H1 (cell line): ENCODE results near the gene MRPL39. TPM values are rescaled to one million over a fixed set of nuclear protein-coding genes. Genes with fewer than 3 reads are reported as not detected.

Source experiments
- CTCF ChIA-PET: fragments of 300-600 bp; sonication (Branson Sonifier 250); formaldehyde crosslinking; loops from one replicate; lab custom pipeline; 2021; ENCODE audit not compliant: partially characterized antibody; lab: Charles Lee
- POLR2A ChIA-PET: fragments of 300-600 bp; sonication (Branson Sonifier 250); formaldehyde crosslinking; loops from one replicate; lab custom pipeline; 2021; ENCODE audit warnings: inconsistent platforms; ENCODE audit not compliant: partially characterized antibody; lab: Charles Lee
- DNase-seq, 2 experiments: peaks; one replicate each; pipeline versions ENCODE4 v3.0.0 to v3.0.0-alpha.2; 2010 to 2022; ENCODE audit warnings: low spot score in 2 of 2, low read depth in 1 of 2, mixed read lengths in 1 of 2
- FAIRE-seq: peaks from 2 replicates; lab custom pipeline; 2011; peaks lifted over from hg19 to GRCh38; lab: Jason Lieb, UNC
- H2AFZ ChIP-seq: 2 replicates; pipeline ENCODE4 v1.8.1; 2012; ENCODE audit warnings: low read length, inconsistent platforms
- H2AK5ac ChIP-seq: 2 replicates; pipeline ENCODE4 v1.6.1; 2013; ENCODE audit warnings: low read depth, low read length
- H2BK120ac ChIP-seq: replicated peaks from 2 replicates; pipeline ENCODE3; 2013; ENCODE audit warnings: low read depth, low read length, inconsistent platforms
- H2BK12ac ChIP-seq: 2 replicates; pipeline ENCODE4 v1.6.1; 2013; ENCODE audit warnings: low read depth, low read length
- H2BK15ac ChIP-seq: 2 replicates; pipeline ENCODE4 v1.6.1; 2013; ENCODE audit warnings: low read length
- H2BK20ac ChIP-seq: 2 replicates; pipeline ENCODE4 v1.6.1; 2013; ENCODE audit warnings: low read length
- H2BK5ac ChIP-seq: 2 replicates; pipeline ENCODE4 v1.6.1; 2013; ENCODE audit warnings: low read depth, low read length
- H3K14ac ChIP-seq: 2 replicates; pipeline ENCODE4 v1.6.1; 2013; ENCODE audit warnings: inconsistent platforms; ENCODE audit not compliant: insufficient read length
- H3K18ac ChIP-seq: 2 replicates; pipeline ENCODE4 v1.6.1; 2013; ENCODE audit warnings: low read length; ENCODE audit errors: extremely low read depth
- H3K23ac ChIP-seq: 2 replicates; pipeline ENCODE4 v1.6.1; 2013; ENCODE audit warnings: inconsistent platforms; ENCODE audit not compliant: insufficient read length
- H3K23me2 ChIP-seq: 2 replicates; pipeline ENCODE4 v1.6.1; 2013; ENCODE audit warnings: low read depth, low read length
- H3K27ac ChIP-seq: 2 replicates; pipeline ENCODE4 v1.6.1; 2011; ENCODE audit warnings: low read depth, low read length, inconsistent platforms
- H3K27me3 ChIP-seq, 4 experiments: replicated peaks in 1 of 4; 1 replicate in 1 of 4; 2 replicates in 3 of 4; pipeline versions ENCODE4 v1.6.1 to v1.8.1; 2011 to 2013; ENCODE audit warnings: low read length in 3 of 4, mild to moderate bottlenecking in 3 of 4, inconsistent platforms in 2 of 4, mixed read lengths in 2 of 4, moderate library complexity in 1 of 4; ENCODE audit not compliant: control insufficient read depth in 3 of 4, insufficient read depth in 3 of 4; ENCODE audit errors: extremely low read depth in 1 of 4
- H3K36me3 ChIP-seq, 4 experiments: 2 replicates each; pipeline versions ENCODE4 v1.6.1 to v1.8.1; 2011 to 2013; ENCODE audit warnings: mild to moderate bottlenecking in 4 of 4, low read length in 3 of 4, moderate library complexity in 2 of 4, control low read depth in 1 of 4, inconsistent platforms in 1 of 4; ENCODE audit not compliant: insufficient read depth in 4 of 4, control insufficient read depth in 2 of 4
- H3K4ac ChIP-seq: replicated peaks from 2 replicates; pipeline ENCODE3; 2013; ENCODE audit warnings: low read length, low read depth, mixed read lengths, inconsistent platforms; ENCODE audit not compliant: insufficient read length
- H3K4me1 ChIP-seq, 4 experiments: replicated peaks in 1 of 4; 1 replicate in 1 of 4; 2 replicates in 3 of 4; pipeline versions ENCODE4 v1.6.1 to v1.8.1; 2011 to 2013; ENCODE audit warnings: low read length in 3 of 4, inconsistent platforms in 2 of 4, mixed read lengths in 1 of 4; ENCODE audit not compliant: insufficient read depth in 4 of 4, control insufficient read depth in 3 of 4
- H3K4me2 ChIP-seq, 2 experiments: 2 replicates each; pipeline versions ENCODE4 v1.6.1 to v1.8.1; 2011 to 2013; ENCODE audit warnings: low read depth in 2 of 2, low read length in 2 of 2, control low read depth in 1 of 2, inconsistent platforms in 1 of 2, mild to moderate bottlenecking in 1 of 2; ENCODE audit not compliant: insufficient read depth in 1 of 2
- H3K4me3 ChIP-seq, 4 experiments: fragments of 200-600, 300-600 bp in 1 of 4; sonication (generic), shearing (Covaris generic), sonication (Bioruptor Twin) in 1 of 4; 2 replicates each; pipeline versions ENCODE4 v1.5.1 to v1.8.1; 2011 to 2016; ENCODE audit warnings: low read length in 4 of 4, low read depth in 3 of 4, control low read depth in 2 of 4, inconsistent platforms in 2 of 4, mild to moderate bottlenecking in 2 of 4, mixed read lengths in 1 of 4, moderate library complexity in 1 of 4; ENCODE audit not compliant: insufficient read depth in 2 of 4; ENCODE audit errors: extremely low read depth in 1 of 4
- H3K56ac ChIP-seq: replicated peaks from 2 replicates; pipeline ENCODE3; 2013; ENCODE audit warnings: low read depth, mild to moderate bottlenecking, mixed read lengths, low read length, inconsistent platforms; ENCODE audit not compliant: insufficient read length
- H3K79me1 ChIP-seq: 2 replicates; pipeline ENCODE4 v1.6.1; 2013; ENCODE audit warnings: low read depth, low read length, control low read depth
- H3K79me2 ChIP-seq, 2 experiments: 2 replicates each; pipeline versions ENCODE4 v1.6.1 to v1.8.1; 2012 to 2013; ENCODE audit warnings: low read length in 2 of 2, mild to moderate bottlenecking in 2 of 2, inconsistent platforms in 1 of 2; ENCODE audit not compliant: insufficient read depth in 2 of 2, control insufficient read depth in 1 of 2
- H3K9ac ChIP-seq, 4 experiments: replicated peaks in 1 of 4; 1 replicate in 1 of 4; 2 replicates in 3 of 4; pipeline versions ENCODE4 v1.6.1 to v1.8.1; 2011 to 2013; ENCODE audit warnings: low read depth in 3 of 4, low read length in 3 of 4, control low read depth in 2 of 4, mild to moderate bottlenecking in 2 of 4, moderate library complexity in 2 of 4, inconsistent platforms in 1 of 4; ENCODE audit errors: extremely low read depth in 1 of 4
- H3K9me3 ChIP-seq, 2 experiments: 2 replicates each; pipeline versions ENCODE4 v1.6.1 to v1.8.1; 2012 to 2013; ENCODE audit warnings: mild to moderate bottlenecking in 2 of 2, moderate library complexity in 2 of 2, control low read depth in 1 of 2, inconsistent platforms in 1 of 2, low read depth in 1 of 2, low read length in 1 of 2, mixed read lengths in 1 of 2; ENCODE audit not compliant: insufficient read depth in 2 of 2
- H4K20me1 ChIP-seq, 2 experiments: replicated peaks in 1 of 2; 2 replicates each; pipeline versions ENCODE3 to v1.8.1; 2011 to 2013; ENCODE audit warnings: inconsistent platforms in 2 of 2, low read length in 2 of 2, mild to moderate bottlenecking in 1 of 2; ENCODE audit not compliant: insufficient read depth in 2 of 2, control insufficient read depth in 1 of 2
- H4K5ac ChIP-seq: 2 replicates; pipeline ENCODE4 v1.6.1; 2013; ENCODE audit warnings: low read length, low read depth, mixed read lengths, inconsistent platforms; ENCODE audit not compliant: insufficient read length
- H4K8ac ChIP-seq: 2 replicates; pipeline ENCODE4 v1.8.0; 2013; ENCODE audit warnings: mild to moderate bottlenecking, moderate library complexity, low read length, inconsistent platforms; ENCODE audit not compliant: insufficient read depth; ENCODE audit errors: extremely low read depth
- H4K91ac ChIP-seq: replicated peaks from 2 replicates; pipeline ENCODE3; 2013; ENCODE audit warnings: low read length, mixed read lengths, inconsistent platforms; ENCODE audit not compliant: insufficient read length
- CTBP2 ChIP-seq: IDR thresholded peaks from 2 replicates; pipeline ENCODE4 v1.7.0; 2011; ENCODE audit warnings: borderline replicate concordance, mild to moderate bottlenecking, moderate library complexity, mixed read lengths, low read length; ENCODE audit not compliant: insufficient read depth, insufficient read length
- EP300 ChIP-seq, 2 experiments: IDR thresholded peaks; 1 replicate in 1 of 2; 2 replicates in 1 of 2; pipeline ENCODE4 v1.6.1; 2011 to 2012; ENCODE audit warnings: low read depth in 2 of 2, low read length in 2 of 2, mild to moderate bottlenecking in 2 of 2, borderline replicate concordance in 1 of 2, inconsistent platforms in 1 of 2, moderate library complexity in 1 of 2
- HDAC2 ChIP-seq, 2 experiments: fragments of 300-600 bp in 1 of 2; sonication (generic) in 1 of 2; IDR thresholded peaks; 2 replicates each; pipeline ENCODE4 v1.6.1; 2011 to 2012; ENCODE audit warnings: low read depth in 2 of 2, low read length in 2 of 2, mild to moderate bottlenecking in 2 of 2, moderate library complexity in 2 of 2, borderline replicate concordance in 1 of 2, inconsistent platforms in 1 of 2
- JUND ChIP-seq: IDR thresholded peaks from 2 replicates; pipeline ENCODE4 v1.6.1; 2011; ENCODE audit warnings: mild to moderate bottlenecking, improper control_type of control experiment, low read length
- NRF1 ChIP-seq: IDR thresholded peaks from 2 replicates; pipeline ENCODE4 v1.6.1; 2011; ENCODE audit warnings: mild to moderate bottlenecking, low read depth, low read length, improper control_type of control experiment
- POLR2AphosphoS5 ChIP-seq: IDR thresholded peaks from 2 replicates; pipeline ENCODE4 v1.6.1; 2011; ENCODE audit warnings: low read depth, low read length
- RAD21 ChIP-seq, 2 experiments: IDR thresholded peaks in 1 of 2; conservative IDR thresholded peaks in 1 of 2; 2 replicates each; pipeline ENCODE4 v1.6.1; 2011; ENCODE audit warnings: low read depth in 2 of 2, low read length in 2 of 2, improper control_type of control experiment in 1 of 2, inconsistent platforms in 1 of 2, mild to moderate bottlenecking in 1 of 2, moderate library complexity in 1 of 2
- TBP ChIP-seq: IDR thresholded peaks from 2 replicates; pipeline ENCODE4 v1.6.1; 2011; ENCODE audit warnings: low read depth, low read length, improper control_type of control experiment
- TCF12 ChIP-seq: IDR thresholded peaks from 2 replicates; pipeline ENCODE4 v1.6.1; 2011; ENCODE audit warnings: low read depth, mild to moderate bottlenecking, low read length
- TEAD4 ChIP-seq: IDR thresholded peaks from 2 replicates; pipeline ENCODE4 v1.6.1; 2012; ENCODE audit warnings: low read depth, low read length, inconsistent platforms, mixed read lengths
- ZNF274 ChIP-seq: IDR thresholded peaks from 2 replicates; pipeline ENCODE4 v1.7.0; 2012; ENCODE audit warnings: low read length, borderline replicate concordance; ENCODE audit errors: extremely low read depth
- WGBS, 2 experiments: shearing (Covaris generic) in 1 of 2; methylation state at CpG; one replicate each; pipeline versions ENCODE4 v1.1.6 to v1.1.7; 2013 to 2015; ENCODE audit warnings: low lambda C conversion rate in 2 of 2, mixed read lengths in 2 of 2, inconsistent platforms in 1 of 2, low coverage in 1 of 2, missing lambda C conversion rate in 1 of 2; ENCODE audit not compliant: insufficient replicate concordance in 2 of 2, insufficient coverage in 1 of 2, insufficient read length in 1 of 2; ENCODE audit errors: extremely low coverage in 1 of 2, missing lambda C conversion rate in 1 of 2; 5-methylcytosine and 5-hydroxymethylcytosine counted together
- polyA plus RNA-seq, 7 experiments: library from polyadenylated mRNA; depleted of rRNA in 3 of 7; stranded (reverse) in 5 of 7; unstranded in 2 of 7; fragments of >200 nt in 5 of 7; fragments of 200-250 nt in 2 of 7; gene quantifications; 1 replicate in 5 of 7; 2 replicates in 1 of 7; 4 replicates in 1 of 7; pipeline versions ENCODE4 v1.2.1 to v1.2.3, GENCODE V29; 2011 to 2013; ENCODE audit warnings: missing spikeins in 2 of 7, mixed read lengths in 2 of 7
- total RNA-seq: library from RNA; stranded (reverse); fragmentation: NEBNext Ultra II Directional; extraction: Animal tissue kit (Norgen Biotek cat#: 25700); gene quantifications from 2 replicates; pipeline ENCODE4 v1.2.1, GENCODE V29; 2021
- TF ChIP-seq, protein P1 (sequence below): IDR thresholded peaks from 2 replicates; pipeline ENCODE4 v1.6.1; 2011; ENCODE audit warnings: low read length, improper control_type of control experiment

The MRPL39 gene
- total and polyA plus RNA-seq, 2 of the 8 experiments (the other 6 are each of a cell fraction or from before 2014, with no cell fraction given) = 20.3 to 43.2 TPM

DNA sequence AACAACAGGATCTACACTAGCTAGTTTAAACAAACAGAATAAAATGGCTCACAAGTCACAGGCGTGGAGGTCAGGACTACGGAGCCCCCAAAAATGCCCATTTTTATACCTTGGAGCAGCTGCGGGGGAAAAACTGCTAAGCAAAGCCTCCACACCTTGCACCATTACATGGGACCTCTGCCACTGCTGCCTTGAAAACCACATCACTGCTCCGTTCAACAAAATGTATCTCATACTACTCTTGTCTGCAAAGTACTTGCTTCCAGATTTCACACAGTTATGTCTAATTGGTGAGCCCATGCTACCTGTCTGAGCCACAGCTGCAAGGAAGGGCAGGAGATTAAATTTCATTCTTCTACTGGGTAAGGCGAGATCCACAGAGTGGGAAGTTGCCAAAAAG lies 24.4 kb downstream of the MRPL39 start:
- no peak overlapping the region for H2AK5ac ChIP-seq
- no peak overlapping the region for H2BK15ac ChIP-seq
- H3K36me3 ChIP-seq = peaks cover 0 to 7% (median 3%) of the 10 kb centered on the region in 4 experiments; a peak in 5 of 8 replicates
- no peaks in the 10 kb centered on the region for H3K79me1 ChIP-seq
- H2BK12ac ChIP-seq = no peak overlapping the region
- H3K9me3 ChIP-seq = no peaks in the 10 kb centered on the region
- no peak overlapping the region for H3K4me2 ChIP-seq
- H3K9ac ChIP-seq = no peak overlapping the region
- H3K23ac ChIP-seq = no peak overlapping the region
- no peak for FAIRE-seq
- H3K14ac ChIP-seq = no peak overlapping the region
- no peak overlapping the region for H4K8ac ChIP-seq
- no peak overlapping the region for H3K4ac ChIP-seq
- CTCF ChIA-PET = interaction anchor here (0.6 kb wide), 2 partner anchors 13 to 1134 kb away, joined by 3 read pairs; no protein-coding TSS in a partner anchor
- H3K56ac ChIP-seq = no peak overlapping the region
- H2BK20ac ChIP-seq = no peak overlapping the region
- no peaks in the 10 kb centered on the region for H3K23me2 ChIP-seq
- H4K91ac ChIP-seq = no peak overlapping the region
- H4K5ac ChIP-seq = no peak overlapping the region
- no peaks in the 10 kb centered on the region for H3K27me3 ChIP-seq
- H2BK120ac ChIP-seq = no peak overlapping the region
- no peak overlapping the region for H2AFZ ChIP-seq
- no peaks in the 10 kb centered on the region for H3K4me1 ChIP-seq
- H3K4me3 ChIP-seq = no peak overlapping the region
- 91% methylated on average over 5 of the region's 5 CpGs; no CpG with 5 or more reads in 1 of the 2 experiments for WGBS, 2 experiments
- H3K79me2 ChIP-seq = no peaks in the 10 kb centered on the region
- POLR2A ChIA-PET = no interaction called here
- H2BK5ac ChIP-seq = no peak overlapping the region
- H3K27ac ChIP-seq = no peak overlapping the region
- H4K20me1 ChIP-seq = peaks cover 0 to 2% of the 10 kb centered on the region in 2 experiments
- no peak for DNase-seq
- H3K18ac ChIP-seq = no peak overlapping the region
- TF ChIP-seq ZNF274 (no peak), CTBP2 (no peak), NRF1 (no peak), POLR2AphosphoS5 (no peak), RAD21 (IDR thresholded peaks at IDR 0.05 in 1 of 2, conservative IDR thresholded peaks at IDR 0.05 in 1 of 2; ENCODE audit: low read depth in 2 of 2, low read length in 2 of 2) (no peak), JUND (no peak), EP300 (IDR thresholded peaks at IDR 0.05; ENCODE audit: borderline replicate concordance in 1 of 2, low read depth in 2 of 2, low read length in 2 of 2) (no peak), TCF12 (no peak), HDAC2 (IDR thresholded peaks at IDR 0.05; ENCODE audit: borderline replicate concordance in 1 of 2, low read depth in 2 of 2, low read length in 2 of 2) (no peak), TBP (no peak), TEAD4 (no peak)
- TF ChIP-seq, protein P1, sequence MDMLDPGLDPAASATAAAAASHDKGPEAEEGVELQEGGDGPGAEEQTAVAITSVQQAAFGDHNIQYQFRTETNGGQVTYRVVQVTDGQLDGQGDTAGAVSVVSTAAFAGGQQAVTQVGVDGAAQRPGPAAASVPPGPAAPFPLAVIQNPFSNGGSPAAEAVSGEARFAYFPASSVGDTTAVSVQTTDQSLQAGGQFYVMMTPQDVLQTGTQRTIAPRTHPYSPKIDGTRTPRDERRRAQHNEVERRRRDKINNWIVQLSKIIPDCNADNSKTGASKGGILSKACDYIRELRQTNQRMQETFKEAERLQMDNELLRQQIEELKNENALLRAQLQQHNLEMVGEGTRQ = no peak
